HG03039 (cell line): ENCODE data around the gene PSMG1.
"Not testable (repeated sequence)": the region's sequence is repeated elsewhere in the genome, so short reads cannot be mapped to it uniquely, and the experiment has no call there.

Experiments used
- ATAC-seq: cut with Tn5 transposase; IDR thresholded peaks from one replicate; pipeline ENCODE4 v1.9.1; 2021; ENCODE audit warnings: mild to moderate bottlenecking, moderate library complexity; ENCODE audit not compliant: unreplicated experiment

The PSMG1 gene

DNA sequence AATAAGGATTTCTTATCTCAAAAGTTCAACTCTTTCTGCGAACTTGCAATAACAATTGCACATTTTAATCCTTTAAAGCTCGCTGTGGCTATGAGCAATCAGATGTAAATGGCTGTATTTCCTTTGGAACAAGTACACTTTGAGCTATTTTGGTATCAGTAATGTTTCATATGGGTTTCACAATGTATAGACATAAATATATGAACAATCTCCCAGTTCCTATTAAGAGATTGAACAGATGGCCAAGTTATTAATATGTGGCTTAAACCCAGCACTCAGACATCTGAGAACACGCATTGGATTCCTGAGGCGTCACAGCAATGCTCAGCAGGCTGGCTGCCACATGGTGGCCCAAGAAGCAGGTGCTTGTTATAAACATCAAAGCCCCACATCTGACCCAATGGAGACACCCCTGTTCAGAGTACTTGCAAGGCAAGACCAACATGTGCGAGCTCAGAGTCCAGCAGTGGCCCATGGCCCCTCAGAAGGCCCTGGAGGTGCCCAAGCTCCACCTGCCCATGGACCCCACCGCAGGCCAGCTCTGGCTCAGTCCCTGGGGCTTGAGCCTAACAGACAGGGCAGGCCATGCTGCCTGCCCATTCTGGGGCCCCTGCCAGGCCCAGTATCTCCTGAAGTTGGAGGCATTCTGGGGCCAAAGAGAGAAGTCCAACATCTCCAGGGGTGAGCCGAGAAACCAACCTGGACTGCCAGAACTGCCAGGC lies 23.7 kb downstream of the PSMG1 start:
- ATAC-seq: no peak

DNA sequence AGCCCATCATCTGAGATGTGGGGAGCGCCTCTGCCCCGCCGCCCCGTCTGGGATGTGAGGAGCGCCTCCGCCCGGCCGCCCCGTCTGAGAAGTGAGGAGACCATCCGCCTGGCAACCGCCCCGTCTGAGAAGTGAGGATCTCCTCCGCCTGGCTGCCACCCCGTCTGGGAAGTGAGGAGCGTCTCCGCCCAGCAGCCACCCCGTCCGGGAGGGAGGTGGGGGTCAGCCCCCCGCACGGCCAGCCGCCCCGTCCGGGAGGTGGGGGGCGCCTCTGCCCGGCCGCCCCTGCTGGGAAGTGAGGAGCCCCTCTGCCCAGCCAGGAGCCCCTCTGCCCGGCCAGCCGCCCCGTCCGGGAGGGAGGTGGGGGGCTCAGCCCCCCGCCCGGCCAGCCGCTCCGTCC lies 26.0 kb downstream of the PSMG1 start:
- not testable (repeated sequence) for ATAC-seq

DNA sequence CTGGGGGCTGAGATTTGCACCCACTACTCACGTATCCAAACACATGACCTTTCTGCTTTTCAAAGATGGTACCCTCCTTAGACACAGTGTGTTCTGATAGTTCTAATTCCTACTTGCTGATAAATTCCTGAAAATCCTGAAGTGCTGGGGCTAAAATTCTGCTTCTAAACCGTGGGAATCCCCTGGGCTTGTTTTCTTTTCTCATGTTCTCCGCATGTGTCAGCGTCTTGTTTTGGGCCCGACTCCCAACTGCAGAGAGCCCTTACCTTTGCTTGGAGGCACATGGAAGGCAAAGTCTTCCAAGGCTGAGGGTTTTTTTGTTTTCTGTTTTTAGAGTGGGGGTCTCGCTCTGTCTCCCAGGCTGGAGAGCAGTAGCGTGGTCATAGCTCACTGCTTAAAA lies 27.2 kb downstream of the PSMG1 start:
- ATAC-seq: no peak

GRCh38 chr21:39155578-39155977 lies 27.7 kb downstream of the PSMG1 start:
- no peak for ATAC-seq

GRCh38 chr21:39153842-39154241 lies 29.4 kb downstream of the PSMG1 start:
- ATAC-seq: no peak

- no peak for ATAC-seq
Observed at GRCh38 chr21:39153373-39153772, 29.9 kb downstream of the PSMG1 start.

- ATAC-seq: no peak
Observed at GRCh38 chr21:39152271-39152670, 31.0 kb downstream of the PSMG1 start.

DNA sequence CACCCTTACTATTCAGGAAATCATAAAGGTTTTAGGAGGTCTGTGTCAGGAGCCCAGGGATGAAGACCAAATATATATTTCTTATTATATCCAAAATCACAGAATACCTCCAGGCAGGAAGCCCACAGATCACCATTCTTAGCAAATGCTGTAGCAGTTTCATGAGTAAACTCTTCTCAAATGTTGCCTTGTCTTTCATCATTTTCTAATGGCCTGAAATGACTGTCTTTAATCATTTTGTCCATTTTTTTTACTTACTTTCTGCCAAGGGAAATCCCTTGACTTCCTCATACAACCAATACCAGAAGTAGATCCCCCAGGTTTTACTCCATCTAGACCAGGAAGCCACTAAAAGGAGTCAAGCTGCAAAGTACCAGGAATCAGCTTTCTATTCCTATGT lies 32.4 kb downstream of the PSMG1 start:
- ATAC-seq: no peak

- no peak for ATAC-seq
Observed at GRCh38 chr21:39150316-39150715, 32.9 kb downstream of the PSMG1 start.

DNA sequence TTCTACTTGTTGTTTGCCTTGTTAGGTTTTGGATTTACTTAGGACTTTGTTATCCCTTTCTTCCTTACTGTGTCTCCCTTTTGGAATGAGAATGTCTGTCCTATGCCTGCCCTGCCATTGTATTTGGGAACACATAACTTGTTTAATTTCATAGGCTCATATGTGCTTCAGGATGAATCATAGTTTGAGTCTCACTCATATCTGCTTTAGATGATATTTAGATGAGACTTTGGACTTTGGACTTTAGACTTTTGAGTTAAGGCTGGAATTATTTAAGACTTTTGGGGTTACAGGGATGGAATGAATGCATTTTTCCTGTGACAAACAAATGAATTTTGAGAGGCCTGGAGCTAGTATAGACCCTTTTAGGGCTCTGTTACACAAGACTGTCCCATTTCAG lies 33.4 kb downstream of the PSMG1 start:
- ATAC-seq: no peak

DNA sequence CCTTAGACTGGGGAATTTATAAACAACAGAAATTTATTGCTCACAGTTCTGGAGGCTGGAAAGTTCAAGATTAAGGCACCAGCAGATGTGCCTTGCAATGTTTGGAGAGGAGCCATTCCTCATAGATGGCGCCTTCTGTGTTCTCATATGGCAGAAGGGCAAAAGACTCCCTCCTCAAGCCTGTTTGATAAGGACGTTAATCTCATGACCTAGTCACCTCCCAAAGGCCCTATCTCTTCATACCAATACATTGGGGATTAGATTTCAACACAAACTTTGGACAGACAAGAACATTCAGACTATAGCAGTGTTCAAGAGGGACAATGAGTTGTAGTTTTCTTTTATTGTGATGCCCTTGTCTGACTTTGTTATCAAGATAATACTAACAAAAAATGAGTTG lies 34.3 kb downstream of the PSMG1 start:
- no peak for ATAC-seq

GRCh38 chr21:39144191-39144590 lies 39.1 kb downstream of the PSMG1 start:
- no peak for ATAC-seq

DNA sequence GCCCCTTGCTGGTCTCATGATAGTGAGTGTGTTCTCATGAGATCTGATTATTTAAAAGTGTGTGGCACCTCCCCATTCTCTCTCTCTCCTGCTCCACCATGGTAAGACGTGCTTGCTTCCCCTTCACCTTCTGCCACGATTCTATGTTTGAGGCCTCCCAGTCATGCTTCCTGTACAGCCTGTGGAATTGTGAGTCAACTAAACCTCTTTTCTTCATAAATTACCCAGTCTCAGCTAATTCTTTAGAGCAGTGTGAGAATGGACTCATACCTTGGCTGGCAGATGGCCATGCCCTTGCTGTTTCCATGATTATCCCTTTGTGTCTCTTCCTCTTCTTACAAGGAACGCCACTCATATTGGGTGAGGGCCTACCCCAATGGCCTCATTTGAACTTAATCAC lies 40.3 kb downstream of the PSMG1 start:
- ATAC-seq: no peak

- no peak for ATAC-seq
Observed at GRCh38 chr21:39141502-39141901, 41.7 kb downstream of the PSMG1 start.

GRCh38 chr21:39137248-39138178 lies 45.7 kb downstream of the PSMG1 start:
- ATAC-seq: no peak

DNA sequence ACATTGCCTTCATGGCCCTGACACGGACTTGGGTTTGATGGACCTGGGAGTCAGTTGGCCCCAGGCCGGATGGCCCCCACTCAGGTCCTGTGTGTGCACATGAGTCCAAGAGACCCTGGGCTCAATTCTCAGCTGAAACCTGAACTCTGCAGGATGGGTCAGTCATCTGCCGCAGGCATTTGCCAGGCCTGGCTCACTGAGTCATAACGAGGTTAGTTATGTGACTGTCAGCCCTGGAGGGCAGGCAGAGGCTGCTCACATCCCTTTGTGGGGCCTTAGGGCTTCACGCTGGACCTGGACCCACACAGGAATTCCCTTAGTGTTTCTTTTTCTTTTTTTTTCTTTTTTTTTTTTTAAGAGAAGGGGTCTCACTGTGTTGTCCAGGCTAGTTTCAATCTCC lies 46.5 kb downstream of the PSMG1 start:
- ATAC-seq: no peak

GRCh38 chr21:39136138-39136537 lies 47.1 kb downstream of the PSMG1 start:
- not testable (repeated sequence) for ATAC-seq

GRCh38 chr21:39134288-39134810 lies 48.9 kb downstream of the PSMG1 start:
- ATAC-seq: no peak

GRCh38 chr21:39132248-39132647 lies 51.0 kb downstream of the PSMG1 start:
- no peak for ATAC-seq

GRCh38 chr21:39131791-39132190 lies 51.5 kb downstream of the PSMG1 start:
- ATAC-seq: no peak

GRCh38 chr21:39127506-39127905 lies 55.7 kb downstream of the PSMG1 start:
- no peak for ATAC-seq

DNA sequence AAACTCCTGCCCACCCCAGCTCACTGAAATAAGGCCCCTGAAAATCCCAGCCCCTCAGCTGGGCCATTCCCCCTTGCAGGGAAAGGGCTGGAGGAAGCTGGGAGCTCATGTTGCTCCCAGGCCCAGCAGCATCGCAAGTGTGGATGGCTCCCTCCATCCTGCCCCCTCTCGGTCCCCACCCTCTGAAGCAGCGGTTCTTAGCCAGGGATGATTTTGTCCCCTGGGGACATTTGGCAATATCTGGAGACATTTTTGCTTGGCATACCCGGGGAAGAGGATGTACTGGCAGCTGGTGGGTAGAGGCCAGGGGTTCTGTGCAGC lies 56.8 kb downstream of the PSMG1 start:
- ATAC-seq: no peak
